ENCODE measurements around the gene KCNG4. TPM values are rescaled to one million over a fixed set of nuclear protein-coding genes. Genes with fewer than 3 reads are reported as not detected.

The KCNG4 gene
- total and polyA plus RNA-seq, 2 experiments from 2014 or later, result 0.07 TPM; not detected in 1

- no peak for DNase-seq (ENCODE audit: low spot score)
- Mint-ChIP-seq H3K27me3 (ENCODE audit: insufficient read depth, low read depth, poor library complexity) (peaks cover 14% of the 10 kb centered on the region), H3K4me1 (peaks cover 22% of the 10 kb centered on the region)
These were observed 43.0 kb downstream of the KCNG4 start for GRCh38 chr16:84196727-84197394.

More at GRCh38 chr16:84196727-84197394, 43.0 kb downstream of the KCNG4 start:
- no peak for TF ChIP-seq CTCF (conservative IDR thresholded peaks at IDR 0.05; ENCODE audit: low read depth in 2 of 2)
- no peak for TF ChIP-seq ETS1 (IDR thresholded peaks at IDR 0.05)
- TF ChIP-seq EZH2phosphoT487 (IDR thresholded peaks at IDR 0.05; ENCODE audit: unreplicated experiment), result no peak
- no peak for TF ChIP-seq ZNF462 (CRISPR knock-in tag; IDR thresholded peaks at IDR 0.05)
- no peak for TF ChIP-seq NANOG (IDR thresholded peaks at IDR 0.05; ENCODE audit: borderline replicate concordance)
- TF ChIP-seq EZH2 (IDR thresholded peaks at IDR 0.05; ENCODE audit: low read depth, unreplicated experiment), result no peak
- TF ChIP-seq ZNF331 (CRISPR knock-in tag; IDR thresholded peaks at IDR 0.05; ENCODE audit: low read depth), result no peak
- TF ChIP-seq CREB1 (CRISPR knock-in tag; IDR thresholded peaks at IDR 0.05; ENCODE audit: low read depth), result no peak
- no peak for TF ChIP-seq ZNF114 (CRISPR knock-in tag; IDR thresholded peaks at IDR 0.05)
- no peak for TF ChIP-seq STAT1 (IDR thresholded peaks at IDR 0.05; ENCODE audit: unreplicated experiment)
- TF ChIP-seq JUNB (IDR thresholded peaks at IDR 0.05; ENCODE audit: unreplicated experiment), result no peak
- no peak for TF ChIP-seq POLR2AphosphoS5 (IDR thresholded peaks at IDR 0.05; ENCODE audit: low read depth)
- TF ChIP-seq REST (IDR thresholded peaks at IDR 0.05; ENCODE audit: unreplicated experiment), result no peak
- no peak overlapping the region for H3K4me3 Mint-ChIP-seq
- Histone ChIP-seq H3K4me2 (no peak overlapping the region), H3K4me1 (ENCODE audit: insufficient read depth) (no peaks in the 10 kb centered on the region), H4K20me1 (replicated peaks; ENCODE audit: insufficient read depth) (no peaks in the 10 kb centered on the region), H3K4me3 (no peak overlapping the region), H3K36me3 (ENCODE audit: insufficient read depth) (no peaks in the 10 kb centered on the region), H3K9me2 (ENCODE audit: insufficient read depth) (no peaks in the 10 kb centered on the region), H2AFZ (no peak overlapping the region), H3K79me2 (replicated peaks; ENCODE audit: insufficient read depth) (no peaks in the 10 kb centered on the region), H3F3A (replicated peaks; ENCODE audit: low read depth) (no peaks in the 10 kb centered on the region), H3K27me3 (ENCODE audit: insufficient read depth) (no peaks in the 10 kb centered on the region), H3K27ac (ENCODE audit: low read depth) (no peak overlapping the region)
- ATAC-seq, result peak; percentile 55
- H3K36me3 Mint-ChIP-seq (ENCODE audit: low read depth), result no peaks in the 10 kb centered on the region
- H3K27ac Mint-ChIP-seq, result no peak overlapping the region
- no peaks in the 10 kb centered on the region for H3K9me3 Mint-ChIP-seq

Data from GM23338 (cell line).